ENCODE data around the gene APOC4. TPM values are rescaled to one million over a fixed set of nuclear protein-coding genes. Genes with fewer than 3 reads are reported as not detected.

The APOC4 gene
- polyA plus RNA-seq, 2 of the 4 experiments (the other 2 are of a cell fraction), result not detected

DNA sequence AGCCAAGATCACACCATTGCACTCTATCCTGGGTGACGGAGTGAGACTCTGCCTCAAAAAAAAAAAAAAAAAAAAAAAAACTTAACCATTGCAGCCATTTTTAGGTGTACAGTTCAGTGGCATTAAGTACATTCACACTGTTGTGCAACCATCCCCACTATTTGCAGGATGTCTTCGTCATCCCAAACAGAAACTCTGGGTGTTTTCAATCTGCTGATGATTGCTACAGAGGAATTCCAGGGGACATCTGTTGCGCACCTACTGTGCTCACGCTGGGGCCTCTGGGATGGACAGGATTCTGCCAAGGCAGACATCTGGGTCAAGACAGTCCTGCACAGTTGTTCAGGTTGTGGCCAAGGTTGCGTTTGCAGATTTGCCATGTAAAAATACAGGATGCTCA is 2.4 kb upstream of the APOC4 start:
- ChIA-PET CTCF (interaction anchor here (0.6 to 3.9 kb wide), 5 partner anchors 12 to 285 kb away, joined by 3 to 19 read pairs (median 3); partner anchors contain the start of gene NECTIN2), POLR2A (no interaction called here)
- ATAC-seq (no peak), DNase-seq (ENCODE audit: low read depth in 1 of 2, low spot score in 1 of 2) (no peak), FAIRE-seq (no peak)
- no peaks in the 10 kb centered on the region for H3K9me3 ChIP-seq
- no peak overlapping the region for H3K4me2 ChIP-seq
- no peak overlapping the region for H3K4me3 ChIP-seq
- TF ChIP-seq CEBPB (IDR thresholded peaks at IDR 0.05) (peak in 1 of 2 experiments; percentile 56; a peak in 1 of 4 replicates), TFCP2L1 (CRISPR knock-in tag; IDR thresholded peaks at IDR 0.05) (no peak)
- WGBS (ENCODE audit: missing lambda C conversion rate), result 87% methylated on average over 5 of the region's 5 CpGs
- no peaks in the 10 kb centered on the region for H3K4me1 ChIP-seq
- H3K27ac ChIP-seq, result no peak overlapping the region

DNA sequence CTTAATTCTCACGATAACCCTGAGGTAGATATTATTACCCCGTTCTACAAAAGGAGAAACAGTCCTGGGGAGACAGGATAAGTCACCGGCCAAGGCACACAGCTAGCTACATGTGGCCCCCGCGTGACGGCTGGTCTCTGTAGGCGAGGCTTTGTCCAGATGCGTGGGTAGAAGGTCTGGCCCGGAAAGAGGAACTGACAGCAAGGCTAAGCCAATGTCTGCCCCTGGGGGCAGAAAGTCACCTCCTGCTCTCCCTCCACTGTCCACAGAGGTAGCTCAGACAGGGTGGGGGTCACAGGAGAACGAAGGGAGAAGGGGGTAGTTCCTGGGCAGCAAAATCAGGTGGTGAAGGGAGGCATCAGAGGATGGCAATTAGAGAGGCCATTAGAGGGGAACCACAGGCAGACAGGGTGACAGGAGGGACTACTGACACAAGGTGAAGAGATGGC is 1.8 kb downstream of the APOC4 start:
- ATAC-seq (peak in 1 of 2 experiments; percentile 29; a peak in 3 of 6 replicates), DNase-seq (ENCODE audit: low read depth in 1 of 2, low spot score in 1 of 2) (no peak), FAIRE-seq (no peak)
- Histone ChIP-seq H3K4me2 (no peak overlapping the region), H3K4me3 (no peak overlapping the region), H3K4me1 (no peaks in the 10 kb centered on the region), H3K9me3 (no peaks in the 10 kb centered on the region), H3K27ac (no peak overlapping the region)
- no peak for TF ChIP-seq ESRRA (IDR thresholded peaks at IDR 0.05; ENCODE audit: borderline replicate concordance, low read length)
- no peak for TF ChIP-seq BHLHE40 (IDR thresholded peaks at IDR 0.05; ENCODE audit: low read depth, low read length)
- no peak for TF ChIP-seq EP300 (IDR thresholded peaks at IDR 0.05)
- no peak for TF ChIP-seq EHF (CRISPR knock-in tag; IDR thresholded peaks at IDR 0.05)
- TF ChIP-seq KDM1A (IDR thresholded peaks at IDR 0.05; ENCODE audit: low read depth), result no peak
- no peak for TF ChIP-seq ZNF302 (CRISPR knock-in tag; IDR thresholded peaks at IDR 0.05)
- TF ChIP-seq HOXB13 (CRISPR knock-in tag; IDR thresholded peaks at IDR 0.05; ENCODE audit: low read depth), result no peak
- no peak for TF ChIP-seq TFCP2L1 (CRISPR knock-in tag; IDR thresholded peaks at IDR 0.05)
- TF ChIP-seq HEYL (CRISPR knock-in tag; IDR thresholded peaks at IDR 0.05), result no peak
- TF ChIP-seq ZC3H11A (IDR thresholded peaks at IDR 0.05), result no peak
- TF ChIP-seq HOXA7 (CRISPR knock-in tag; IDR thresholded peaks at IDR 0.05), result no peak
- no peak for TF ChIP-seq RAD21 (conservative IDR thresholded peaks at IDR 0.05 in 1 of 2, IDR thresholded peaks at IDR 0.05 in 1 of 2)
- TF ChIP-seq HOXB5 (CRISPR knock-in tag; IDR thresholded peaks at IDR 0.05), result no peak
- no peak for TF ChIP-seq RCOR1 (IDR thresholded peaks at IDR 0.05; ENCODE audit: low read depth, low read length)
- ChIA-PET POLR2A (interaction anchor here (0.5 kb wide), 1 partner anchor 46 kb away, joined by 7 read pairs; no protein-coding TSS in a partner anchor), CTCF (interaction anchor here (0.7 to 4.1 kb wide), 2 partner anchors 8 to 40 kb away, joined by 3 to 25 read pairs; partner anchors contain the start of gene APOE)
- WGBS (ENCODE audit: missing lambda C conversion rate), result 73% methylated on average over 10 of the region's 10 CpGs

DNA sequence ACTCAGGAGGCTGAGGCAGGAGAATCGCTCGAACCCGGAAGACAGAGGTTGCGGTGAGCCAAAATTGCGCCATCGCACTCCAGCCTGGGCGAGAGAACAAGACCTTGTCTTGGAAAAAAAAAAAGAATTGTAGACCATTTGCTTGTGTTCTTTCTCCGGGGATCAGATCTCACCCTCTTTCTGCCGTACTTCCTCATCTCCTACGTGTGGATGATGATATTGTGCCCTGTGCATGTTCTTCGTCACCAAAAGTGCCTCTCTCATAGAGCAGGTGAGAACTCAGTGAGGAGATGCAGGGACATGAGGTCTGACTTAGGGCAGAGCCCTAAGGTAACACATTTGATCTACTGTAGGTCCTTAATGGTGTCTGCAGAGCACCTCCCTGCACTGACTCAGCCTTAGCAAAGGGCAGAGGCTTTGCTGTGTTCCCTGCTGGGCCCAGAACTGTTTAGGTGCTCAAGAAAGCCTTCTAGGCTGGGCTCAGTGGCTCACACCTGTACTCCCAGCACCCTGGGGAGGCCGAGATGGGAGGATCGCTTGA is 5.1 kb downstream of the APOC4 start:
- Histone ChIP-seq H3K9me3 (no peaks in the 10 kb centered on the region), H3K4me2 (no peak overlapping the region), H3K27ac (no peak overlapping the region), H3K4me1 (no peaks in the 10 kb centered on the region), H3K4me3 (no peak overlapping the region)
- WGBS (ENCODE audit: missing lambda C conversion rate), result 90% methylated on average over 13 of the region's 13 CpGs
- DNase-seq (ENCODE audit: low read depth in 1 of 2, low spot score in 1 of 2) (no peak), ATAC-seq (0 out of 6 replicates have a peak, but pooled peaks of 1 of the 2 experiments have one; percentile 5), FAIRE-seq (no peak)
- ChIA-PET POLR2A (no interaction called here), CTCF (interaction anchor here (1.0 to 8.3 kb wide), 4 partner anchors 10 to 43 kb away, joined by 3 to 303 read pairs (median 14); partner anchors contain the start of genes APOC1 and APOE)
- no peak for TF ChIP-seq POLR2AphosphoS2 (conservative IDR thresholded peaks at IDR 0.05; ENCODE audit: low read length)
- TF ChIP-seq KDM5A (IDR thresholded peaks at IDR 0.05), result no peak
- TF ChIP-seq BHLHE40 (IDR thresholded peaks at IDR 0.05; ENCODE audit: low read depth, low read length), result no peak
- TF ChIP-seq, protein P1, sequence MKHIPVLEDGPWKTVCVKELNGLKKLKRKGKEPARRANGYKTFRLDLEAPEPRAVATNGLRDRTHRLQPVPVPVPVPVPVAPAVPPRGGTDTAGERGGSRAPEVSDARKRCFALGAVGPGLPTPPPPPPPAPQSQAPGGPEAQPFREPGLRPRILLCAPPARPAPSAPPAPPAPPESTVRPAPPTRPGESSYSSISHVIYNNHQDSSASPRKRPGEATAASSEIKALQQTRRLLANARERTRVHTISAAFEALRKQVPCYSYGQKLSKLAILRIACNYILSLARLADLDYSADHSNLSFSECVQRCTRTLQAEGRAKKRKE (CRISPR knock-in tag; IDR thresholded peaks at IDR 0.05; ENCODE audit: low read depth), result no peak
- TF ChIP-seq ESRRA (IDR thresholded peaks at IDR 0.05; ENCODE audit: borderline replicate concordance, low read length), result no peak
- no peak for TF ChIP-seq TFCP2L1 (CRISPR knock-in tag; IDR thresholded peaks at IDR 0.05)

DNA sequence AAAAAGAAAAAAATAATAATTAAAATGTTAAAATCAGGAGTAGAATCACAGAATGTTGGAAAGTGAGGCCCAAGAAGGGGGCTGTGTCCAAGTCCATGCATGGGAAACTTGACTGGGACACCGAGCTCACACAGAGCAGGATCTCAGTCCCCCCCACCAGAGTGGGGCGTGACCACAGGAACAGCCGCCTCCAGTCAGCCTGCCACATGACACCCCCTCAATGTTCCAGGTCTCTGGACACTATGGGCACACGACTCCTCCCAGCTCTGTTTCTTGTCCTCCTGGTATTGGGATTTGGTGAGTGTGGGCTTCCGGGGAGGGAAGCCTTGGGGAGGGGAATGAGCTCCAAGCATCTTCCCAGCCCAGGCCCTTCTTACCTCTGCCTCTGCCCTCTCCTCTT is 6.2 kb downstream of the APOC4 start:
- CTCF ChIA-PET, result interaction anchor here (1.1 to 8.3 kb wide), 3 partner anchors 11 to 41 kb away, joined by 3 to 303 read pairs (median 3); partner anchors contain the start of genes APOC1 and APOE
- TF ChIP-seq, protein P2, sequence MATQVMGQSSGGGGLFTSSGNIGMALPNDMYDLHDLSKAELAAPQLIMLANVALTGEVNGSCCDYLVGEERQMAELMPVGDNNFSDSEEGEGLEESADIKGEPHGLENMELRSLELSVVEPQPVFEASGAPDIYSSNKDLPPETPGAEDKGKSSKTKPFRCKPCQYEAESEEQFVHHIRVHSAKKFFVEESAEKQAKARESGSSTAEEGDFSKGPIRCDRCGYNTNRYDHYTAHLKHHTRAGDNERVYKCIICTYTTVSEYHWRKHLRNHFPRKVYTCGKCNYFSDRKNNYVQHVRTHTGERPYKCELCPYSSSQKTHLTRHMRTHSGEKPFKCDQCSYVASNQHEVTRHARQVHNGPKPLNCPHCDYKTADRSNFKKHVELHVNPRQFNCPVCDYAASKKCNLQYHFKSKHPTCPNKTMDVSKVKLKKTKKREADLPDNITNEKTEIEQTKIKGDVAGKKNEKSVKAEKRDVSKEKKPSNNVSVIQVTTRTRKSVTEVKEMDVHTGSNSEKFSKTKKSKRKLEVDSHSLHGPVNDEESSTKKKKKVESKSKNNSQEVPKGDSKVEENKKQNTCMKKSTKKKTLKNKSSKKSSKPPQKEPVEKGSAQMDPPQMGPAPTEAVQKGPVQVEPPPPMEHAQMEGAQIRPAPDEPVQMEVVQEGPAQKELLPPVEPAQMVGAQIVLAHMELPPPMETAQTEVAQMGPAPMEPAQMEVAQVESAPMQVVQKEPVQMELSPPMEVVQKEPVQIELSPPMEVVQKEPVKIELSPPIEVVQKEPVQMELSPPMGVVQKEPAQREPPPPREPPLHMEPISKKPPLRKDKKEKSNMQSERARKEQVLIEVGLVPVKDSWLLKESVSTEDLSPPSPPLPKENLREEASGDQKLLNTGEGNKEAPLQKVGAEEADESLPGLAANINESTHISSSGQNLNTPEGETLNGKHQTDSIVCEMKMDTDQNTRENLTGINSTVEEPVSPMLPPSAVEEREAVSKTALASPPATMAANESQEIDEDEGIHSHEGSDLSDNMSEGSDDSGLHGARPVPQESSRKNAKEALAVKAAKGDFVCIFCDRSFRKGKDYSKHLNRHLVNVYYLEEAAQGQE (IDR thresholded peaks at IDR 0.05), result no peak
- TF ChIP-seq RFX5 (IDR thresholded peaks at IDR 0.05), result no peak
- TF ChIP-seq SREBF2 (IDR thresholded peaks at IDR 0.05), result no peak
- TF ChIP-seq CBX8 (IDR thresholded peaks at IDR 0.05), result no peak
- TF ChIP-seq RCOR1 (IDR thresholded peaks at IDR 0.05; ENCODE audit: low read depth, low read length), result no peak
- TF ChIP-seq PHF8 (IDR thresholded peaks at IDR 0.05; ENCODE audit: borderline replicate concordance, low read depth), result no peak
- no peak for TF ChIP-seq FOXS1 (CRISPR knock-in tag; IDR thresholded peaks at IDR 0.05)
- TF ChIP-seq NFE2L2 (conservative IDR thresholded peaks at IDR 0.05; ENCODE audit: low read length), result no peak

More for the DNA sequence above, 6.2 kb downstream of the APOC4 start:
- Histone ChIP-seq H3K4me2 (no peak overlapping the region), H3K27ac (no peak overlapping the region), H3K4me1 (no peaks in the 10 kb centered on the region), H3K9me3 (no peaks in the 10 kb centered on the region), H3K4me3 (no peak overlapping the region)
- POLR2A ChIA-PET, result no interaction called here
- DNase-seq (ENCODE audit: low read depth in 1 of 2, low spot score in 1 of 2) (no peak), FAIRE-seq (no peak), ATAC-seq (no peak)
- WGBS (ENCODE audit: missing lambda C conversion rate), result 84% methylated on average over 5 of the region's 5 CpGs

Measured in A549 (cell line).